Measurements from ENCODE around the gene IGFBP3.

GRCh38 chr7:45884136-45884535 is 36.9 kb downstream of the IGFBP3 start:
- TF ChIP-seq REST (IDR thresholded peaks at IDR 0.05; ENCODE audit: insufficient read depth in 1 of 2, low read depth in 2 of 2, low read length in 2 of 2): no peak
- no peak for TF ChIP-seq POLR2AphosphoS5 (IDR thresholded peaks at IDR 0.05; ENCODE audit: low read depth, low read length)
- no peak for TF ChIP-seq SIN3A (IDR thresholded peaks at IDR 0.05; ENCODE audit: borderline replicate concordance, insufficient read depth, low read length)
